ENCODE measurements around the gene ALDH3B1.

The ALDH3B1 gene

GRCh38 chr11:68056317-68057285 is 46.5 kb downstream of the ALDH3B1 start:
- no peak for DNase-seq (ENCODE audit: low read depth)
- H3K4me3 ChIP-seq (ENCODE audit: low read depth, low read length) = no peak overlapping the region
- TF ChIP-seq MYC (IDR thresholded peaks at IDR 0.05; ENCODE audit: low read depth, low read length) (no peak), MAX (IDR thresholded peaks at IDR 0.05; ENCODE audit: low read depth, low read length) (no peak)

- TF ChIP-seq POLR2A (IDR thresholded peaks at IDR 0.05; ENCODE audit: extremely low read depth, insufficient read length) (no peak), CTCF (IDR thresholded peaks at IDR 0.05; ENCODE audit: low read depth, low read length) (no peak), MAX (IDR thresholded peaks at IDR 0.05; ENCODE audit: low read depth, low read length) (no peak), MYC (IDR thresholded peaks at IDR 0.05; ENCODE audit: low read depth, low read length) (no peak)
- DNase-seq (ENCODE audit: low read depth) = no peak
Observed at GRCh38 chr11:68057807-68058206, 47.7 kb downstream of the ALDH3B1 start.

GRCh38 chr11:68061508-68061907 is 51.4 kb downstream of the ALDH3B1 start:
- peak; percentile 12 for DNase-seq (ENCODE audit: low read depth)
- TF ChIP-seq CTCF (IDR thresholded peaks at IDR 0.05; ENCODE audit: low read depth, low read length) (no peak), MAX (IDR thresholded peaks at IDR 0.05; ENCODE audit: low read depth, low read length) (no peak), POLR2A (IDR thresholded peaks at IDR 0.05; ENCODE audit: extremely low read depth, insufficient read length) (no peak), MYC (IDR thresholded peaks at IDR 0.05; ENCODE audit: low read depth, low read length) (no peak)
- no peak overlapping the region for H3K4me3 ChIP-seq (ENCODE audit: low read depth, low read length)

More at GRCh38 chr11:68057807-68058206, 47.7 kb downstream of the ALDH3B1 start:
- H3K4me3 ChIP-seq (ENCODE audit: low read depth, low read length) = no peak overlapping the region

GRCh38 chr11:68064926-68065325 is 54.8 kb downstream of the ALDH3B1 start:
- no peak for DNase-seq (ENCODE audit: low read depth)
- TF ChIP-seq MAX (IDR thresholded peaks at IDR 0.05; ENCODE audit: low read depth, low read length) (no peak), POLR2A (IDR thresholded peaks at IDR 0.05; ENCODE audit: extremely low read depth, insufficient read length) (no peak), CTCF (IDR thresholded peaks at IDR 0.05; ENCODE audit: low read depth, low read length) (no peak), MYC (IDR thresholded peaks at IDR 0.05; ENCODE audit: low read depth, low read length) (no peak)
- H3K4me3 ChIP-seq (ENCODE audit: low read depth, low read length) = no peak overlapping the region

- no peak overlapping the region for H3K4me3 ChIP-seq (ENCODE audit: low read depth, low read length)
- no peak for DNase-seq (ENCODE audit: low read depth)
- TF ChIP-seq POLR2A (IDR thresholded peaks at IDR 0.05; ENCODE audit: extremely low read depth, insufficient read length) (no peak), MAX (IDR thresholded peaks at IDR 0.05; ENCODE audit: low read depth, low read length) (no peak), CTCF (IDR thresholded peaks at IDR 0.05; ENCODE audit: low read depth, low read length) (no peak), MYC (IDR thresholded peaks at IDR 0.05; ENCODE audit: low read depth, low read length) (no peak)
Observed at GRCh38 chr11:68065841-68066240, 55.7 kb downstream of the ALDH3B1 start.

GRCh38 chr11:68066742-68067141 is 56.6 kb downstream of the ALDH3B1 start:
- H3K4me3 ChIP-seq (ENCODE audit: low read depth, low read length) = no peak overlapping the region
- TF ChIP-seq MAX (IDR thresholded peaks at IDR 0.05; ENCODE audit: low read depth, low read length) = no peak
- no peak for TF ChIP-seq CTCF (IDR thresholded peaks at IDR 0.05; ENCODE audit: low read depth, low read length)
- no peak for TF ChIP-seq MYC (IDR thresholded peaks at IDR 0.05; ENCODE audit: low read depth, low read length)
- no peak for TF ChIP-seq POLR2A (IDR thresholded peaks at IDR 0.05; ENCODE audit: extremely low read depth, insufficient read length)
- no peak for DNase-seq (ENCODE audit: low read depth)
